Measurements from ENCODE around the gene SPTLC2.

Gene SPTLC2

DNA sequence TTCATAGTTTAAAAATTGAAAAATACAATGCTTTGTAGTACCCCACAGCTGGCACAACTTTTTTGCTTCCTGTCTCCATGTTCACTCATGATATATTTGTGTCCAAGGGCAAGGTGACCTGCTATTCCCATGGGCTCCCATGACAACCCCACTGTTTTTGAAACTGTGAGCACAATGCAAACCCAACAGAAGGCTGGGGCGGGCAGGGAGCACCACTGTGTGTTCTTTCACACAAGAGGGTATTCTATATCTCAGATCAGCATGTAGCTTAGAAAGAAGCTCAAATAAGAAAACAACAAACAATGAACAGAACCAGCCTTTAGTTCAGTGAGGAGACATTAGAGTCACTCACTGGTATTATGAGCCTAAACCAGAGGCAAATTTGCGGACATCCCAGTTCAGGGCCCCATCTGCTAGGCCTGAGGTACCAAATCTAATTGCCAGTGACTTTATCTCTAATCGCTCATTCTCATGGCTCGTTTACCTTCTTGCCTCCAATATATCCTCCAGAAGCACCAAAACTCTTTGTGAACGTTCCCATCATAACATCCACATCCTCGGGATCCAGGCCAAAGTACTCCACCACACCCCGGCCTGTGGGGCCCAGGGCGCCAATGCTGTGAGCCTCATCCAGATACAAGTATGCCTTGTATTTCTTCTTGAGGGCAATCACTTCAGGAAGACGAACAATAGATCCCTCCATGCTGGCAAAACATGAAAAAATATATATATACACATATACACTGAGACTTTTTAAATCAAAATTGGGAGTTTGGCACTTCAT lies 61.4 kb downstream of the SPTLC2 start:
- Histone ChIP-seq H3K9ac (ENCODE audit: low read depth, low read length, poor library complexity, severe bottlenecking) (no peak overlapping the region), H3K9me2 (replicated peaks; ENCODE audit: low read depth, low read length) (no peaks in the 10 kb centered on the region), H3K27me3 (ENCODE audit: insufficient read depth, low read length, poor library complexity, severe bottlenecking) (no peaks in the 10 kb centered on the region), H4K20me1 (ENCODE audit: insufficient read depth, low read length, poor library complexity, severe bottlenecking) (no peaks in the 10 kb centered on the region), H3K4me2 (ENCODE audit: low read depth, low read length, poor library complexity, severe bottlenecking) (no peak overlapping the region), H3K36me3 (ENCODE audit: insufficient read depth, low read length) (peaks cover 63% of the 10 kb centered on the region), H3F3A (ENCODE audit: low read depth) (no peaks in the 10 kb centered on the region), H3K4me3 (ENCODE audit: low read length, poor library complexity, severe bottlenecking) (no peak overlapping the region), H3K79me2 (ENCODE audit: insufficient read depth, low read length) (no peaks in the 10 kb centered on the region), H3K4me1 (ENCODE audit: insufficient read depth, low read length, poor library complexity, severe bottlenecking) (no peaks in the 10 kb centered on the region), H3K9me3 (ENCODE audit: insufficient read depth, low read depth, low read length) (no peaks in the 10 kb centered on the region), H2AFZ (ENCODE audit: low read length) (no peak overlapping the region)
- TF ChIP-seq, protein P1, sequence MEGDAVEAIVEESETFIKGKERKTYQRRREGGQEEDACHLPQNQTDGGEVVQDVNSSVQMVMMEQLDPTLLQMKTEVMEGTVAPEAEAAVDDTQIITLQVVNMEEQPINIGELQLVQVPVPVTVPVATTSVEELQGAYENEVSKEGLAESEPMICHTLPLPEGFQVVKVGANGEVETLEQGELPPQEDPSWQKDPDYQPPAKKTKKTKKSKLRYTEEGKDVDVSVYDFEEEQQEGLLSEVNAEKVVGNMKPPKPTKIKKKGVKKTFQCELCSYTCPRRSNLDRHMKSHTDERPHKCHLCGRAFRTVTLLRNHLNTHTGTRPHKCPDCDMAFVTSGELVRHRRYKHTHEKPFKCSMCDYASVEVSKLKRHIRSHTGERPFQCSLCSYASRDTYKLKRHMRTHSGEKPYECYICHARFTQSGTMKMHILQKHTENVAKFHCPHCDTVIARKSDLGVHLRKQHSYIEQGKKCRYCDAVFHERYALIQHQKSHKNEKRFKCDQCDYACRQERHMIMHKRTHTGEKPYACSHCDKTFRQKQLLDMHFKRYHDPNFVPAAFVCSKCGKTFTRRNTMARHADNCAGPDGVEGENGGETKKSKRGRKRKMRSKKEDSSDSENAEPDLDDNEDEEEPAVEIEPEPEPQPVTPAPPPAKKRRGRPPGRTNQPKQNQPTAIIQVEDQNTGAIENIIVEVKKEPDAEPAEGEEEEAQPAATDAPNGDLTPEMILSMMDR (conservative IDR thresholded peaks at IDR 0.05; ENCODE audit: low read length): no peak
- no peak for TF ChIP-seq EZH2phosphoT487 (IDR thresholded peaks at IDR 0.05; ENCODE audit: borderline replicate concordance)

- Histone ChIP-seq H3K9me2 (replicated peaks; ENCODE audit: low read depth, low read length) (no peaks in the 10 kb centered on the region), H2AFZ (ENCODE audit: low read length) (no peak overlapping the region), H4K20me1 (ENCODE audit: insufficient read depth, low read length, poor library complexity, severe bottlenecking) (no peaks in the 10 kb centered on the region), H3K9me3 (ENCODE audit: insufficient read depth, low read depth, low read length) (no peaks in the 10 kb centered on the region), H3K4me1 (ENCODE audit: insufficient read depth, low read length, poor library complexity, severe bottlenecking) (no peaks in the 10 kb centered on the region), H3F3A (ENCODE audit: low read depth) (no peaks in the 10 kb centered on the region), H3K4me3 (ENCODE audit: low read length, poor library complexity, severe bottlenecking) (no peak overlapping the region), H3K9ac (ENCODE audit: low read depth, low read length, poor library complexity, severe bottlenecking) (no peak overlapping the region), H3K4me2 (ENCODE audit: low read depth, low read length, poor library complexity, severe bottlenecking) (no peak overlapping the region), H3K27me3 (ENCODE audit: insufficient read depth, low read length, poor library complexity, severe bottlenecking) (no peaks in the 10 kb centered on the region), H3K79me2 (ENCODE audit: insufficient read depth, low read length) (no peaks in the 10 kb centered on the region), H3K36me3 (ENCODE audit: insufficient read depth, low read length) (peaks cover 64% of the 10 kb centered on the region)
- no peak for TF ChIP-seq EZH2phosphoT487 (IDR thresholded peaks at IDR 0.05; ENCODE audit: borderline replicate concordance)
- TF ChIP-seq, protein P1 (conservative IDR thresholded peaks at IDR 0.05; ENCODE audit: low read length): no peak
Observed at GRCh38 chr14:77554207-77554606, 62.2 kb downstream of the SPTLC2 start.

- Histone ChIP-seq H2AFZ (ENCODE audit: low read length) (no peak overlapping the region), H3K4me3 (ENCODE audit: low read length, poor library complexity, severe bottlenecking) (no peak overlapping the region), H3K9ac (ENCODE audit: low read depth, low read length, poor library complexity, severe bottlenecking) (no peak overlapping the region), H3K9me3 (ENCODE audit: insufficient read depth, low read depth, low read length) (no peaks in the 10 kb centered on the region), H4K20me1 (ENCODE audit: insufficient read depth, low read length, poor library complexity, severe bottlenecking) (no peaks in the 10 kb centered on the region), H3F3A (ENCODE audit: low read depth) (no peaks in the 10 kb centered on the region), H3K4me1 (ENCODE audit: insufficient read depth, low read length, poor library complexity, severe bottlenecking) (no peaks in the 10 kb centered on the region), H3K27me3 (ENCODE audit: insufficient read depth, low read length, poor library complexity, severe bottlenecking) (no peaks in the 10 kb centered on the region), H3K79me2 (ENCODE audit: insufficient read depth, low read length) (no peaks in the 10 kb centered on the region), H3K4me2 (ENCODE audit: low read depth, low read length, poor library complexity, severe bottlenecking) (no peak overlapping the region), H3K9me2 (replicated peaks; ENCODE audit: low read depth, low read length) (no peaks in the 10 kb centered on the region), H3K36me3 (ENCODE audit: insufficient read depth, low read length) (peaks cover 55% of the 10 kb centered on the region)
- TF ChIP-seq, protein P1 (conservative IDR thresholded peaks at IDR 0.05; ENCODE audit: low read length): no peak
- no peak for TF ChIP-seq EZH2phosphoT487 (IDR thresholded peaks at IDR 0.05; ENCODE audit: borderline replicate concordance)
Observed at GRCh38 chr14:77549451-77549850, 67.0 kb downstream of the SPTLC2 start.
